IMR-90 (cell line): ENCODE results near the gene AP2A1. TPM values are rescaled to one million over a fixed set of nuclear protein-coding genes. Genes with fewer than 3 reads are reported as not detected.

Experiments
- ATAC-seq: fragments of 200-7000 bp; cut with Tn5 transposase; 2 replicates; pipeline ENCODE4 v1.9.1; 2020; ENCODE audit warnings: low read depth, mild to moderate bottlenecking, moderate library complexity
- BruUV-seq: library from RNA; stranded (reverse); fragments of 400-500 nt; replicated peaks from 2 replicates; lab custom pipeline; 2021; lab: Mats Ljungman, UMichigan
- CTCF ChIA-PET: fragments of 300-600 bp; formaldehyde crosslinking; extraction: SDS; loops from one replicate; lab custom pipeline; 2021; ENCODE audit warnings: antibody characterized with exemption; lab: Yijun Ruan, JAX
- POLR2A ChIA-PET: fragments of 300-600 bp; sonication (Branson Sonifier 250); formaldehyde crosslinking; loops from one replicate; lab custom pipeline; 2022; ENCODE audit warnings: antibody characterized with exemption; ENCODE audit not compliant: unreplicated experiment; lab: Charles Lee
- DNase-seq: peaks from one replicate; pipeline ENCODE4 v3.0.0; 2013
- H2AFZ ChIP-seq: replicated peaks from 2 replicates; pipeline ENCODE3; 2013; ENCODE audit warnings: low read length, mild to moderate bottlenecking; ENCODE audit not compliant: poor library complexity
- H2AK5ac ChIP-seq: 2 replicates; pipeline ENCODE4 v1.6.1; 2013; ENCODE audit warnings: low read depth, low read length, inconsistent platforms
- H2AK9ac ChIP-seq: replicated peaks from 2 replicates; pipeline ENCODE3; 2013; ENCODE audit warnings: mild to moderate bottlenecking, low read depth, low read length, moderate library complexity; ENCODE audit not compliant: poor library complexity
- H2BK120ac ChIP-seq: 2 replicates; pipeline ENCODE4 v1.6.1; 2013; ENCODE audit warnings: low read depth, low read length, inconsistent platforms
- H2BK15ac ChIP-seq: 3 replicates; pipeline ENCODE4 v1.6.1; 2013; ENCODE audit warnings: low read depth, low read length, inconsistent platforms
- H2BK20ac ChIP-seq: 2 replicates; pipeline ENCODE4 v1.6.1; 2013; ENCODE audit warnings: low read depth, mild to moderate bottlenecking, inconsistent platforms, low read length, moderate library complexity
- H2BK5ac ChIP-seq: 2 replicates; pipeline ENCODE4 v1.6.1; 2013; ENCODE audit warnings: mild to moderate bottlenecking, low read depth, low read length, inconsistent platforms; ENCODE audit not compliant: poor library complexity, severe bottlenecking
- H3K14ac ChIP-seq: replicated peaks from 2 replicates; pipeline ENCODE4 v1.6.1; 2013; ENCODE audit warnings: low read depth, low read length, inconsistent platforms
- H3K18ac ChIP-seq: 2 replicates; pipeline ENCODE4 v1.6.1; 2013; ENCODE audit warnings: low read depth, low read length, control low read depth
- H3K23ac ChIP-seq: 2 replicates; pipeline ENCODE4 v1.6.1; 2013; ENCODE audit warnings: low read depth, low read length, inconsistent platforms
- H3K27ac ChIP-seq: 2 replicates; pipeline ENCODE4 v1.5.1; 2013; ENCODE audit warnings: mild to moderate bottlenecking, control low read depth, low read length; ENCODE audit not compliant: insufficient read depth
- H3K27me3 ChIP-seq: 2 replicates; pipeline ENCODE4 v1.6.1; 2013; ENCODE audit warnings: low read length; ENCODE audit not compliant: control insufficient read depth, insufficient read depth
- H3K36me3 ChIP-seq: 2 replicates; pipeline ENCODE4 v1.6.1; 2013; ENCODE audit warnings: low read length, mixed read lengths; ENCODE audit not compliant: control insufficient read depth, insufficient read depth
- H3K4ac ChIP-seq: 2 replicates; pipeline ENCODE4 v1.6.1; 2013; ENCODE audit warnings: low read depth, low read length, inconsistent platforms
- H3K4me1 ChIP-seq: 2 replicates; pipeline ENCODE4 v1.6.1; 2013; ENCODE audit warnings: low read length, mixed read lengths; ENCODE audit not compliant: control insufficient read depth, insufficient read depth
- H3K4me2 ChIP-seq: 2 replicates; pipeline ENCODE4 v1.6.1; 2013; ENCODE audit warnings: low read depth, mild to moderate bottlenecking, control low read depth, low read length, moderate library complexity
- H3K4me3 ChIP-seq: 2 replicates; pipeline ENCODE4 v1.5.1; 2013; ENCODE audit warnings: low read depth, mild to moderate bottlenecking, control low read depth, low read length, moderate library complexity; ENCODE audit not compliant: insufficient read depth
- H3K56ac ChIP-seq: 2 replicates; pipeline ENCODE4 v1.6.1; 2013; ENCODE audit warnings: low read length, inconsistent platforms; ENCODE audit not compliant: insufficient read depth; ENCODE audit errors: extremely low read depth
- H3K79me1 ChIP-seq, 2 experiments: 2 replicates each; pipeline ENCODE4 v1.6.1; 2013; ENCODE audit warnings: low read length in 2 of 2, inconsistent platforms in 1 of 2, low read depth in 1 of 2
- H3K9ac ChIP-seq: 2 replicates; pipeline ENCODE4 v1.6.1; 2013; ENCODE audit warnings: low read depth, low read length, control low read depth
- H3K9me1 ChIP-seq: 2 replicates; pipeline ENCODE4 v1.6.1; 2013; ENCODE audit warnings: low read length, inconsistent platforms; ENCODE audit not compliant: insufficient read depth
- H3K9me3 ChIP-seq: 2 replicates; pipeline ENCODE4 v1.6.1; 2013; ENCODE audit warnings: low read length; ENCODE audit not compliant: control insufficient read depth, insufficient read depth
- H4K20me1 ChIP-seq: 2 replicates; pipeline ENCODE4 v1.6.1; 2013; ENCODE audit warnings: low read length, inconsistent platforms; ENCODE audit not compliant: insufficient read depth
- H4K5ac ChIP-seq: 2 replicates; pipeline ENCODE4 v1.6.1; 2013; ENCODE audit warnings: mild to moderate bottlenecking, low read depth, low read length, control low read depth
- H4K8ac ChIP-seq, 2 experiments: 2 replicates each; pipeline ENCODE4 v1.6.1; 2013; ENCODE audit warnings: low read depth in 2 of 2, low read length in 2 of 2, control low read depth in 1 of 2, inconsistent platforms in 1 of 2
- H4K91ac ChIP-seq: 2 replicates; pipeline ENCODE4 v1.6.1; 2013; ENCODE audit warnings: low read depth, low read length, inconsistent platforms; ENCODE audit not compliant: insufficient read depth
- BHLHE40 ChIP-seq: fragments of 150-350 bp; IDR thresholded peaks from 2 replicates; pipeline ENCODE4 v1.6.1; 2016; ENCODE audit warnings: mild to moderate bottlenecking, low read depth, low read length
- CEBPB ChIP-seq: IDR thresholded peaks from 2 replicates; pipeline ENCODE4 v1.6.1; 2012; ENCODE audit warnings: low read depth, low read length, improper control_type of control experiment
- CHD1 ChIP-seq: IDR thresholded peaks from 2 replicates; pipeline ENCODE4 v1.6.1; 2012; ENCODE audit warnings: low read depth, low read length, improper control_type of control experiment
- CTCF ChIP-seq: conservative IDR thresholded peaks from 2 replicates; pipeline ENCODE4 v1.5.1; 2012; ENCODE audit warnings: mild to moderate bottlenecking, low read depth, low read length, improper control_type of control experiment
- ELK1 ChIP-seq: fragments of 150-350 bp; IDR thresholded peaks from 2 replicates; pipeline ENCODE4 v1.6.1; 2016; ENCODE audit warnings: low read depth, mild to moderate bottlenecking, low read length, moderate library complexity, borderline replicate concordance
- FOS ChIP-seq: fragments of 150-350 bp; IDR thresholded peaks from 2 replicates; pipeline ENCODE4 v1.6.1; 2016; ENCODE audit warnings: low read depth, low read length
- MAFK ChIP-seq: IDR thresholded peaks from 2 replicates; pipeline ENCODE4 v1.6.1; 2012; ENCODE audit warnings: low read depth, low read length, improper control_type of control experiment
- MAZ ChIP-seq: IDR thresholded peaks from 2 replicates; pipeline ENCODE4 v1.6.1; 2012; ENCODE audit warnings: low read depth, mild to moderate bottlenecking, low read length, improper control_type of control experiment, moderate library complexity, borderline replicate concordance
- MXI1 ChIP-seq: IDR thresholded peaks from 2 replicates; pipeline ENCODE4 v1.6.1; 2012; ENCODE audit warnings: low read depth, mild to moderate bottlenecking, low read length, moderate library complexity, borderline replicate concordance
- NFE2L2 ChIP-seq: fragments of 150-350 bp; IDR thresholded peaks from 2 replicates; pipeline ENCODE4 v1.6.1; 2016; ENCODE audit warnings: low read depth, mild to moderate bottlenecking, low read length
- POLR2A ChIP-seq: IDR thresholded peaks from 2 replicates; pipeline ENCODE4 v1.6.1; 2012; ENCODE audit warnings: mild to moderate bottlenecking, low read depth, low read length
- RAD21 ChIP-seq: IDR thresholded peaks from 2 replicates; pipeline ENCODE4 v1.6.1; 2012; ENCODE audit warnings: low read length, improper control_type of control experiment
- RCOR1 ChIP-seq: IDR thresholded peaks from 2 replicates; pipeline ENCODE4 v1.6.1; 2012; ENCODE audit warnings: mild to moderate bottlenecking, low read length, improper control_type of control experiment; ENCODE audit not compliant: insufficient replicate concordance
- RFX5 ChIP-seq: IDR thresholded peaks from 2 replicates; pipeline ENCODE4 v1.8.0; 2012; ENCODE audit warnings: low read depth, mild to moderate bottlenecking, low read length, moderate library complexity
- SMC3 ChIP-seq: fragments of 150-350 bp; IDR thresholded peaks from 2 replicates; pipeline ENCODE4 v1.6.1; 2016; ENCODE audit warnings: low read depth, mild to moderate bottlenecking, antibody characterized with exemption, low read length, moderate library complexity
- USF2 ChIP-seq: fragments of 150-350 bp; IDR thresholded peaks from 2 replicates; pipeline ENCODE4 v1.6.1; 2017; ENCODE audit warnings: mild to moderate bottlenecking, antibody characterized with exemption, low read length, low read depth
- WGBS, 2 experiments: methylation state at CpG; one replicate each; pipeline versions ENCODE4 v1.1.5 to v1.1.7; 2013; ENCODE audit warnings: missing lambda C conversion rate in 2 of 2; ENCODE audit not compliant: insufficient read length in 1 of 2; ENCODE audit errors: extremely low coverage in 2 of 2; 5-methylcytosine and 5-hydroxymethylcytosine counted together
- dilution Hi-C: fragments of 300-500 bp; cut with HindIII; formaldehyde crosslinking; loops from one replicate; pipeline ENCODE4 v1.14.3; 2018; ENCODE audit warnings: low sequenced_read_pairs; ENCODE audit not compliant: unreplicated experiment
- in situ Hi-C: fragments of 300-500 bp; cut with MboI; formaldehyde crosslinking; loops from 3 replicates; pipeline ENCODE4 v1.14.3; 2019; ENCODE audit warnings: low sequenced_read_pairs, inconsistent platforms, mixed read lengths
- intact Hi-C: fragments of 100-400 bp; cut with micrococcal nuclease; formaldehyde crosslinking; loops from 2 replicates; pipeline ENCODE4 v1.10.0; 2022
- polyA plus RNA-seq, 3 experiments: library from polyadenylated mRNA; depleted of rRNA; stranded (reverse); fragments of >200 nt; gene quantifications; 2 replicates each; pipeline ENCODE4 v1.2.3, GENCODE V29; 2012; ENCODE audit warnings: low replicate concordance in 1 of 3
- total RNA-seq: library from RNA; depleted of rRNA; stranded (reverse); fragments of >200 nt; gene quantifications from 2 replicates; pipeline ENCODE4 v1.2.3, GENCODE V29; 2012

Gene AP2A1
- total and polyA plus RNA-seq, 2 of the 4 experiments (the other 2 are of a cell fraction): 40.7 to 122 TPM

- no peak for TF ChIP-seq NFE2L2
- no peak for TF ChIP-seq ELK1
- no peak for TF ChIP-seq CTCF
- no peak for TF ChIP-seq USF2
- TF ChIP-seq RAD21: no peak
- no peak for TF ChIP-seq BHLHE40
- no peak for TF ChIP-seq CHD1
- no peak for TF ChIP-seq CEBPB
- TF ChIP-seq SMC3: no peak
- no peak for TF ChIP-seq RFX5
- no peak for TF ChIP-seq POLR2A
- TF ChIP-seq MXI1: no peak
- no peak for TF ChIP-seq FOS
- TF ChIP-seq RCOR1: no peak
- no peak for TF ChIP-seq MAZ
- TF ChIP-seq MAFK: no peak
- ChIA-PET POLR2A (no interaction called here), CTCF (no interaction called here)
- no peak overlapping the region for H2AFZ ChIP-seq
- intact Hi-C loops (no loop called here), in situ Hi-C loops (no loop called here), dilution Hi-C loops (no loop called here)
- peaks cover 56% of the 10 kb centered on the region for H3K36me3 ChIP-seq
- ATAC-seq (no peak), DNase-seq (no peak)
- no peaks in the 10 kb centered on the region for H3K4me1 ChIP-seq
- peaks cover 23% of the 10 kb centered on the region for H4K20me1 ChIP-seq
- no peak overlapping the region for H2AK9ac ChIP-seq
- no peak overlapping the region for H3K23ac ChIP-seq
- WGBS, 2 experiments: 80% methylated on average over 2 of the region's 8 CpGs; no CpG with 5 or more reads in 1 of the 2 experiments
- BruUV-seq: no TSS peak
- peaks cover 3% of the 10 kb centered on the region; the same call in 1 of the 2 replicates for H3K9me1 ChIP-seq
- no peak overlapping the region for H3K18ac ChIP-seq
- H3K9ac ChIP-seq: no peak overlapping the region
- no peaks in the 10 kb centered on the region for H3K9me3 ChIP-seq
- H4K5ac ChIP-seq: no peak overlapping the region
- no peak overlapping the region for H2AK5ac ChIP-seq
- H2BK15ac ChIP-seq: no peak overlapping the region
- peaks cover 3 to 45% of the 10 kb centered on the region in 2 experiments for H3K79me1 ChIP-seq
- H2BK5ac ChIP-seq: no peak overlapping the region
- no peak overlapping the region for H4K8ac ChIP-seq
- H3K27me3 ChIP-seq: no peaks in the 10 kb centered on the region
- no peak overlapping the region for H4K91ac ChIP-seq
- no peak overlapping the region for H3K56ac ChIP-seq
- H2BK20ac ChIP-seq: no peak overlapping the region
- H3K4me2 ChIP-seq: no peak overlapping the region
- no peak overlapping the region for H3K27ac ChIP-seq
- no peak overlapping the region for H3K4ac ChIP-seq
- H3K4me3 ChIP-seq: no peak overlapping the region
- H3K14ac ChIP-seq: no peak overlapping the region
- no peak overlapping the region for H2BK120ac ChIP-seq
Measured at GRCh38 chr19:49829200-49829599, 62.4 kb downstream of the AP2A1 start.
